Chondrocyte (in vitro differentiated cells): ENCODE results near the gene GPC2. TPM values are rescaled to one million over a fixed set of nuclear protein-coding genes. Genes with fewer than 3 reads are reported as not detected.

Experiments used
- DNase-seq: peaks from one replicate; pipeline ENCODE4 v3.0.0; 2021; ENCODE audit warnings: mixed read lengths, low spot score
- H3K27ac Mint-ChIP-seq: one replicate; pipeline ENCODE4 v1.8.0; 2021; ENCODE audit warnings: mild to moderate bottlenecking, moderate library complexity, mixed read lengths; ENCODE audit not compliant: unreplicated experiment
- H3K27me3 Mint-ChIP-seq: 2 replicates; pipeline ENCODE4 v1.8.0; 2021; ENCODE audit warnings: low read depth, mixed read lengths
- H3K36me3 Mint-ChIP-seq: 2 replicates; pipeline ENCODE4 v1.8.0; 2021; ENCODE audit warnings: low read depth, mixed read lengths
- H3K4me1 Mint-ChIP-seq: 2 replicates; pipeline ENCODE4 v1.8.0; 2021; ENCODE audit warnings: low read depth, mild to moderate bottlenecking, mixed read lengths
- H3K4me3 Mint-ChIP-seq: one replicate; pipeline ENCODE4 v1.8.0; 2021; ENCODE audit warnings: mild to moderate bottlenecking, moderate library complexity, mixed read lengths; ENCODE audit not compliant: unreplicated experiment
- H3K9me3 Mint-ChIP-seq: 2 replicates; pipeline ENCODE4 v1.8.0; 2021; ENCODE audit warnings: low read depth, mixed read lengths
- total RNA-seq: library from RNA; stranded (reverse); gene quantifications from 3 replicates; pipeline ENCODE4 v1.2.1, GENCODE V29; 2021
- TF ChIP-seq, protein P1 (sequence below): fragments of 200-600 bp; sonication (generic); IDR thresholded peaks from 2 replicates; pipeline ENCODE4 v1.5.0; 2021; ENCODE audit warnings: antibody characterized with exemption, mild to moderate bottlenecking, moderate library complexity

Gene GPC2
- total RNA-seq, 1 donor from 2014 or later = 6.7 TPM

- no peak overlapping the region for H3K4me3 Mint-ChIP-seq
- peak; percentile 55 for DNase-seq
Observed at GRCh38 chr7:100175296-100175935, 1.8 kb downstream of the GPC2 start.

DNA sequence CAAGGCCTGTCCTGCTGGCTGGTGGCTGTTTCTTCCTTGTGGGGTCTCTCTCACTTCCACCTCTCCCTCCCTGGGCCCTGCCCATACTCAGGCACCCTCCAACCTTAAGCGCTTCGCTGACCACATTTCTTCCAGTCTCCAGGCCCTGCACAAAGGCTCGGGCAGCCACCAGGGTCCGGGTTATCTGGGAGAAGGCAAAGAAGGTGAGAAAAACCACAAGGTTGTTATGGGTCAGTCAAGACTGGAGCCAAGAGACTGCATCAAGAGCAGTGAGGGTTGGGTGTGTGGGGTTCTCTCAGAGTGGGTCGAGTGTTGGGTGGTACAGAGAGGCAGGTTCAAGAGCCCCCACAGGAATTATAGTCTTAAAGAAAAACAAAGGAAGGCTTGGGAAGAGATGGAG is 2.6 kb downstream of the GPC2 start:
- peaks cover 5% of the 10 kb centered on the region for H3K27me3 Mint-ChIP-seq
- DNase-seq = peak; percentile 36
- no peaks in the 10 kb centered on the region for H3K9me3 Mint-ChIP-seq
- H3K36me3 Mint-ChIP-seq = peaks cover 6% of the 10 kb centered on the region
- H3K27ac Mint-ChIP-seq = no peak overlapping the region
- TF ChIP-seq, protein P1, sequence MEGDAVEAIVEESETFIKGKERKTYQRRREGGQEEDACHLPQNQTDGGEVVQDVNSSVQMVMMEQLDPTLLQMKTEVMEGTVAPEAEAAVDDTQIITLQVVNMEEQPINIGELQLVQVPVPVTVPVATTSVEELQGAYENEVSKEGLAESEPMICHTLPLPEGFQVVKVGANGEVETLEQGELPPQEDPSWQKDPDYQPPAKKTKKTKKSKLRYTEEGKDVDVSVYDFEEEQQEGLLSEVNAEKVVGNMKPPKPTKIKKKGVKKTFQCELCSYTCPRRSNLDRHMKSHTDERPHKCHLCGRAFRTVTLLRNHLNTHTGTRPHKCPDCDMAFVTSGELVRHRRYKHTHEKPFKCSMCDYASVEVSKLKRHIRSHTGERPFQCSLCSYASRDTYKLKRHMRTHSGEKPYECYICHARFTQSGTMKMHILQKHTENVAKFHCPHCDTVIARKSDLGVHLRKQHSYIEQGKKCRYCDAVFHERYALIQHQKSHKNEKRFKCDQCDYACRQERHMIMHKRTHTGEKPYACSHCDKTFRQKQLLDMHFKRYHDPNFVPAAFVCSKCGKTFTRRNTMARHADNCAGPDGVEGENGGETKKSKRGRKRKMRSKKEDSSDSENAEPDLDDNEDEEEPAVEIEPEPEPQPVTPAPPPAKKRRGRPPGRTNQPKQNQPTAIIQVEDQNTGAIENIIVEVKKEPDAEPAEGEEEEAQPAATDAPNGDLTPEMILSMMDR = no peak
- H3K4me1 Mint-ChIP-seq = peaks cover 16% of the 10 kb centered on the region
- no peak overlapping the region for H3K4me3 Mint-ChIP-seq

More at GRCh38 chr7:100175296-100175935, 1.8 kb downstream of the GPC2 start:
- Mint-ChIP-seq H3K4me1 (peaks cover 16% of the 10 kb centered on the region), H3K36me3 (peaks cover 6% of the 10 kb centered on the region), H3K27ac (no peak overlapping the region), H3K27me3 (peaks cover 7% of the 10 kb centered on the region), H3K9me3 (no peaks in the 10 kb centered on the region)
- TF ChIP-seq, protein P1 = no peak

DNA sequence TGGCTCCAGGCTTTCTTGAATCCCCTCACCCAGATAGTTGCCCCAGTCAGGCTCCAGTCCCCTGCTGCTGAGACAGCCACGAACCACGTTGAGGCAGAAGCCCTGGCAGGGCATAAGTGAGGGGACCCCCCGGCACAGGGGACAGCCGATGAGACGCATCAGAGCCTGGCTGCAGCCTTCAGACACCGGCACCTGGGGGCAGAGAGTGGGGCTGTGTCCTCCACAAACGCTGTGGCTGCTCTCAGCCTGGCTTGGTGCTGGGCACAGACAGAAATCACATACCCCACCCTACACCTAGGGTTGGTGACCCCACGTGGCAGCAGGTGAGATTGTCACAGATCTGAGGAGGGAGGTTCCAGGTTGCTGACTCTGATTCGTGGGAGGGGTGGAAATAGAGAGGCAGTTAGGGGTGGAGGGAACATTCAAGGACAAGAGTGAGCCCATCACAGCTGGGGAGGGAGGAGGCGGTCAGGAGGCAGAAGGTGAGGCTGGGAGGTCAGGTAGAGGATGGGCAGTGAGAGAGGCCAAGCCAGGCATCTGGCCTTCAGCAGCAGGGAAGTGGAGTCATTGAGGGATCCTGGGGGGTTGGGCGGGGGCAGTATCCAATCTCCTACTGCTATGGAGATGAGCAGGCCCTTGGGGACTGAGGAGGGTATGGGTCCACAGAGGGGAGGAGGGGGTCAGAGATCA is 3.2 kb downstream of the GPC2 start:
- TF ChIP-seq, protein P1 = no peak
- Mint-ChIP-seq H3K4me3 (no peak overlapping the region), H3K36me3 (peaks cover 6% of the 10 kb centered on the region), H3K9me3 (no peaks in the 10 kb centered on the region), H3K4me1 (peaks cover 17% of the 10 kb centered on the region), H3K27ac (no peak overlapping the region), H3K27me3 (peaks cover 5% of the 10 kb centered on the region)
- peak; percentile 79 for DNase-seq

- peaks cover 32% of the 10 kb centered on the region for H3K4me1 Mint-ChIP-seq
- peaks cover 5% of the 10 kb centered on the region for H3K27me3 Mint-ChIP-seq
- TF ChIP-seq, protein P1 = no peak
- H3K27ac Mint-ChIP-seq = no peak overlapping the region
- peak; percentile 86 for DNase-seq
- H3K36me3 Mint-ChIP-seq = peaks cover 6% of the 10 kb centered on the region
- H3K4me3 Mint-ChIP-seq = peak overlapping the region; percentile 48
- no peaks in the 10 kb centered on the region for H3K9me3 Mint-ChIP-seq
Observed at GRCh38 chr7:100171840-100172239, 5.3 kb downstream of the GPC2 start.

- H3K27me3 Mint-ChIP-seq = peaks cover 5% of the 10 kb centered on the region
- DNase-seq = peak; percentile 86
- H3K4me3 Mint-ChIP-seq = no peak overlapping the region
- TF ChIP-seq, protein P1 = no peak
- no peaks in the 10 kb centered on the region for H3K9me3 Mint-ChIP-seq
- peaks cover 27% of the 10 kb centered on the region for H3K4me1 Mint-ChIP-seq
- no peak overlapping the region for H3K27ac Mint-ChIP-seq
- peaks cover 6% of the 10 kb centered on the region for H3K36me3 Mint-ChIP-seq
Observed at GRCh38 chr7:100171087-100171681, 6.0 kb downstream of the GPC2 start.
